Measurements from ENCODE around the gene METTL4. TPM values are rescaled to one million over a fixed set of nuclear protein-coding genes. Genes with fewer than 3 reads are reported as not detected.

METTL4 gene
- total RNA-seq, 2 experiments from 2014 or later = 12.8 to 22.0 TPM

GRCh38 chr18:2502880-2503279 lies 68.4 kb downstream of the METTL4 start:
- Mint-ChIP-seq H3K4me3 (no peak overlapping the region), H3K9me3 (ENCODE audit: low read depth) (no peaks in the 10 kb centered on the region), H3K4me1 (no peaks in the 10 kb centered on the region), H3K36me3 (ENCODE audit: low read depth) (no peaks in the 10 kb centered on the region), H3K27ac (no peak overlapping the region), H3K27me3 (peaks cover 2% of the 10 kb centered on the region)
- DNase-seq (no peak), ATAC-seq (no peak)
- intact Hi-C loops (cut with DNase I, micrococcal nuclease) = no loop called here
- ChIA-PET POLR2A (no interaction called here), CTCF (no interaction called here)

GRCh38 chr18:2502394-2502793 lies 68.9 kb downstream of the METTL4 start:
- Mint-ChIP-seq H3K4me3 (no peak overlapping the region), H3K27me3 (peaks cover 2% of the 10 kb centered on the region), H3K27ac (no peak overlapping the region), H3K9me3 (ENCODE audit: low read depth) (no peaks in the 10 kb centered on the region), H3K36me3 (ENCODE audit: low read depth) (no peaks in the 10 kb centered on the region), H3K4me1 (no peaks in the 10 kb centered on the region)
- intact Hi-C loops (cut with DNase I, micrococcal nuclease) = no loop called here
- DNase-seq = no peak
- no peak for ATAC-seq
- ChIA-PET POLR2A (no interaction called here), CTCF (no interaction called here)

GRCh38 chr18:2497797-2498196 lies 73.5 kb downstream of the METTL4 start:
- no peaks in the 10 kb centered on the region for H3K9me3 Mint-ChIP-seq (ENCODE audit: low read depth)
- no peaks in the 10 kb centered on the region for H3K27me3 Mint-ChIP-seq
- H3K27ac Mint-ChIP-seq = no peak overlapping the region
- intact Hi-C loops (cut with DNase I, micrococcal nuclease) = no loop called here
- no peak overlapping the region for H3K4me3 Mint-ChIP-seq
- no peaks in the 10 kb centered on the region for H3K4me1 Mint-ChIP-seq
- no peak for ATAC-seq
- no peak for DNase-seq
- no peaks in the 10 kb centered on the region for H3K36me3 Mint-ChIP-seq (ENCODE audit: low read depth)
- ChIA-PET CTCF (interaction anchor here (0.7 kb wide), 1 partner anchor 109 kb away, joined by 3 read pairs; no protein-coding TSS in a partner anchor), POLR2A (no interaction called here)

- H3K36me3 Mint-ChIP-seq (ENCODE audit: low read depth) = no peaks in the 10 kb centered on the region
- DNase-seq (no peak), ATAC-seq (no peak)
- ChIA-PET POLR2A (no interaction called here), CTCF (interaction anchor here (0.6 kb wide), 1 partner anchor 35 kb away, joined by 3 read pairs; no protein-coding TSS in a partner anchor)
- no peaks in the 10 kb centered on the region for H3K4me1 Mint-ChIP-seq
- H3K27me3 Mint-ChIP-seq = no peaks in the 10 kb centered on the region
- no peaks in the 10 kb centered on the region for H3K9me3 Mint-ChIP-seq (ENCODE audit: low read depth)
- H3K4me3 Mint-ChIP-seq = no peak overlapping the region
- H3K27ac Mint-ChIP-seq = no peak overlapping the region
- intact Hi-C loops (cut with DNase I, micrococcal nuclease) = no loop called here
Observed at GRCh38 chr18:2495381-2495780, 75.9 kb downstream of the METTL4 start.

GRCh38 chr18:2494921-2495320 lies 76.4 kb downstream of the METTL4 start:
- ATAC-seq = no peak
- intact Hi-C loops (cut with DNase I, micrococcal nuclease) = no loop called here
- ChIA-PET POLR2A (no interaction called here), CTCF (no interaction called here)
- no peaks in the 10 kb centered on the region for H3K9me3 Mint-ChIP-seq (ENCODE audit: low read depth)
- H3K4me3 Mint-ChIP-seq = no peak overlapping the region
- no peaks in the 10 kb centered on the region for H3K4me1 Mint-ChIP-seq
- H3K27ac Mint-ChIP-seq = no peak overlapping the region
- no peak for DNase-seq
- H3K27me3 Mint-ChIP-seq = peaks cover 2% of the 10 kb centered on the region
- no peaks in the 10 kb centered on the region for H3K36me3 Mint-ChIP-seq (ENCODE audit: low read depth)

Other genes with a start within 250 kb of the METTL4 start
- 10 to 100 TPM; 84.7 to 88.5 TPM for gene NDC80, start 52 bp upstream of the METTL4 start, total RNA-seq
- 100 to 1,000 TPM in 1 of 2 experiments, 10 to 100 TPM in 1; 89.5 to 121 TPM for gene SMCHD1, start 84.2 kb upstream of the METTL4 start, total RNA-seq

Measured in activated CD4-positive, alpha-beta T cell treated with anti-CD3 and anti-CD28 coated beads for 36 hours (primary cell).